ENCODE results near the gene RTCB. TPM values are rescaled to one million over a fixed set of nuclear protein-coding genes. Genes with fewer than 3 reads are reported as not detected.
"Not testable (repeated sequence)": the region's sequence is repeated elsewhere in the genome, so short reads cannot be mapped to it uniquely, and the experiment has no call there.

Gene RTCB
- total RNA-seq, 3 donors from 2014 or later, result 120 to 131 (median 124) TPM

DNA sequence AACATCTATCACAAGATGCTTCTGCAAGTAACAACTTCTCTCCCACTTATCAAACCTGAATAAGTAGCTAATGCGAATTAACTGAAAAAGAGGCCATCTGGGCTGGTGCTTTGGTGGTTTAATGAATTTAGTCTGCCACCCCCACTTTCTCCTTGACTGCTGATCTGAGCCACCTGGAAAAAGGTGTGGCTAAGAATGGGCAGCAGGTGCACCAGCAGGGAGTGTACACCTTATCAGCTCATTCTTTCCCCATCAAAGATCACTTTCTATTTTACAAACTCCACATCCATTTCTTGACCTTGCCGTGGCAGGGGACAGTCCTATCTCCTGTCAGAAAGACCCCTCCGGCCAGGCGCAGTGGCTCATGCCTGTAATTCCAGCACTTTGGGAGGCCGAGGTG lies 47.8 kb downstream of the RTCB start:
- Mint-ChIP-seq H3K4me1 (ENCODE audit: low read depth) (no peaks in the 10 kb centered on the region), H3K27me3 (ENCODE audit: low read depth) (peaks cover 2% of the 10 kb centered on the region)
- no peak for DNase-seq

DNA sequence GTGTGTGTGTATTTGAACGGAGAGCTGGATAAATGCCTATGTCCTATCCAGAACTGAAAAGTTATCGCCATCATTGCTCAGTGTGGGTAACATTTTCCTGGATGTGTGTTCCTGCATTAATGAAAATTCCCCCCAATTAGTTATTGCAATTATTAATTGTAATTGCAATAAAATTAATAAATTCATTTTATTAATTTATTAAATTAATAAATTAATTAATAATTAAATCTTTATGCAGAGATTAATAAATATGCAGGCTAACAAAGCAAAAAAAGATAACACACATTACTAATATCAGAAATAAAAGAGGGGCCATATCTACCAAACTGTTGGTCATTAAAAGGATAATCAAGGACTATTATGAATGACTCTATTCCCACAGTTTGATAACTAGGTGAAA lies 50.8 kb downstream of the RTCB start:
- Mint-ChIP-seq H3K4me1 (ENCODE audit: low read depth) (no peaks in the 10 kb centered on the region), H3K4me3 (no peak overlapping the region), H3K27me3 (ENCODE audit: low read depth) (peaks cover 2% of the 10 kb centered on the region), H3K9me3 (no peaks in the 10 kb centered on the region), H3K36me3 (ENCODE audit: insufficient read depth) (peaks cover 2% of the 10 kb centered on the region)
- no peak for ATAC-seq
- DNase-seq, result no peak

More for the DNA sequence above, 47.8 kb downstream of the RTCB start:
- H3K4me3 Mint-ChIP-seq, result no peak overlapping the region
- no peak for ATAC-seq
- H3K36me3 Mint-ChIP-seq (ENCODE audit: insufficient read depth), result peaks cover 2% of the 10 kb centered on the region
- H3K9me3 Mint-ChIP-seq, result no peaks in the 10 kb centered on the region

GRCh38 chr22:32360096-32360495 lies 52.0 kb downstream of the RTCB start:
- ATAC-seq, H3K4me3 Mint-ChIP-seq: not testable (repeated sequence)

DNA sequence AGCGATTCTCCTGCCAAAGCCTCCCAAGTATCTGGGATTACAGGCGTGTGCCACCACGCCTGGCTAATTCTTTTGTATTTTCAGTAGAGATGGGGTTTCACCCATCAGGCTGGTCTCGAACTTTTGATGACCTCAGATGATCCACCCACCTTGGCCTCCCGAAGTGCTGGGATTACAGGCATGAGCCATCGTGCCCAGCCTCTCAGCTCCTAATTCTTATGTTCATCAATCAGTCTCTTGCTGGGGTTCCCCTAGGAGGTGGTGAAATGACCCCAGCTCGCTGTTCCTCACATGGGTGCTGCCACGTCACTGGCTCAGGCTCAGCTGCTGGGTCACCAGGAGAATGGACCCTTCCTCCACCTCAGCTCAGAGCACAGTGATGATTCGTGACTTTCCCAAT lies 54.5 kb downstream of the RTCB start, which contains the start of gene RFPL3:
RFPL3 (plus strand) TSS at position 301 of the 400 bp plus-strand sequence. CDS start 205 bp downstream, outside the sequence.
- not testable (repeated sequence) for H3K36me3 Mint-ChIP-seq (ENCODE audit: insufficient read depth); H3K4me3 Mint-ChIP-seq; H3K9me3 Mint-ChIP-seq

More at GRCh38 chr22:32360096-32360495, 52.0 kb downstream of the RTCB start:
- not testable (repeated sequence) for H3K4me1 Mint-ChIP-seq (ENCODE audit: low read depth); H3K36me3 Mint-ChIP-seq (ENCODE audit: insufficient read depth); DNase-seq; H3K9me3 Mint-ChIP-seq; H3K27me3 Mint-ChIP-seq (ENCODE audit: low read depth)

DNA sequence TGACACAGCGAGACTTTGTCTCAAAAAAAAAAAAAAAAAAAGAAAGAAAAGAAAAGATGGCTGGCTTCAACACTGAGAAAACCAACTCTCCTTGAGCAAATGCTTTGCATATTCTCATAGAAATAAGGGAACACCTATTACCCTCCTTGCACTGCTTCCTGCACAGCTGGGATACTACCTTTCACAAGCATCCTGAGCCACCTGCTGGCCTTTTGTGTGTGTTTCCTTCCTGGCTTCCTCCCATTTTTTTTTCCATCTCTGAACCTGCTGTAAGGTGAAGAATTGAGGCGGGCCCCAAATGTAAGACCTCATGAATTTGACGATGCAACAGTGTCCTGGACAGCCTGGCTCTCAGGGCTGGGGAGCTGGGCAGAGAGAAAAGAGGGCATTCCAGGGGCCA lies 56.3 kb downstream of the RTCB start:
- Mint-ChIP-seq H3K36me3 (ENCODE audit: insufficient read depth) (peaks cover 2% of the 10 kb centered on the region), H3K4me1 (ENCODE audit: low read depth) (no peaks in the 10 kb centered on the region), H3K4me3 (no peak overlapping the region), H3K9me3 (no peaks in the 10 kb centered on the region), H3K27me3 (ENCODE audit: low read depth) (no peaks in the 10 kb centered on the region)
- no peak for DNase-seq
- ATAC-seq, result no peak

More for the DNA sequence above, 54.5 kb downstream of the RTCB start, which contains the start of gene RFPL3:
- not testable (repeated sequence) for H3K27me3 Mint-ChIP-seq (ENCODE audit: low read depth); H3K4me1 Mint-ChIP-seq (ENCODE audit: low read depth); ATAC-seq; DNase-seq

GRCh38 chr22:32354360-32355351 lies 57.4 kb downstream of the RTCB start:
- H3K4me3 Mint-ChIP-seq, result no peak overlapping the region
- no peaks in the 10 kb centered on the region for H3K4me1 Mint-ChIP-seq (ENCODE audit: low read depth)
- no peak for DNase-seq
- H3K27me3 Mint-ChIP-seq (ENCODE audit: low read depth), result no peaks in the 10 kb centered on the region
- peak in 1 of 2 donors; percentile 46 for ATAC-seq
- no peaks in the 10 kb centered on the region for H3K36me3 Mint-ChIP-seq (ENCODE audit: insufficient read depth)
- no peaks in the 10 kb centered on the region for H3K9me3 Mint-ChIP-seq

- no peak overlapping the region for H3K4me3 Mint-ChIP-seq
- H3K4me1 Mint-ChIP-seq (ENCODE audit: low read depth), result no peaks in the 10 kb centered on the region
- ATAC-seq (no peak), DNase-seq (no peak)
- H3K27me3 Mint-ChIP-seq (ENCODE audit: low read depth), result no peaks in the 10 kb centered on the region
- no peaks in the 10 kb centered on the region for H3K36me3 Mint-ChIP-seq (ENCODE audit: insufficient read depth)
- H3K9me3 Mint-ChIP-seq, result no peaks in the 10 kb centered on the region
These were observed 58.2 kb downstream of the RTCB start for GRCh38 chr22:32353840-32354239.

- Mint-ChIP-seq H3K4me3 (no peak overlapping the region), H3K9me3 (no peaks in the 10 kb centered on the region), H3K4me1 (ENCODE audit: low read depth) (no peaks in the 10 kb centered on the region), H3K27me3 (ENCODE audit: low read depth) (no peaks in the 10 kb centered on the region), H3K36me3 (ENCODE audit: insufficient read depth) (no peaks in the 10 kb centered on the region)
- ATAC-seq (no peak), DNase-seq (no peak)
These were observed 58.8 kb downstream of the RTCB start for GRCh38 chr22:32353292-32353691.

GRCh38 chr22:32352681-32353080 lies 59.4 kb downstream of the RTCB start:
- ATAC-seq (no peak), DNase-seq (no peak)
- H3K4me1 Mint-ChIP-seq (ENCODE audit: low read depth), result no peaks in the 10 kb centered on the region
- H3K4me3 Mint-ChIP-seq, result no peak overlapping the region
- H3K36me3 Mint-ChIP-seq (ENCODE audit: insufficient read depth), result no peaks in the 10 kb centered on the region
- no peaks in the 10 kb centered on the region for H3K27me3 Mint-ChIP-seq (ENCODE audit: low read depth)
- no peaks in the 10 kb centered on the region for H3K9me3 Mint-ChIP-seq

DNA sequence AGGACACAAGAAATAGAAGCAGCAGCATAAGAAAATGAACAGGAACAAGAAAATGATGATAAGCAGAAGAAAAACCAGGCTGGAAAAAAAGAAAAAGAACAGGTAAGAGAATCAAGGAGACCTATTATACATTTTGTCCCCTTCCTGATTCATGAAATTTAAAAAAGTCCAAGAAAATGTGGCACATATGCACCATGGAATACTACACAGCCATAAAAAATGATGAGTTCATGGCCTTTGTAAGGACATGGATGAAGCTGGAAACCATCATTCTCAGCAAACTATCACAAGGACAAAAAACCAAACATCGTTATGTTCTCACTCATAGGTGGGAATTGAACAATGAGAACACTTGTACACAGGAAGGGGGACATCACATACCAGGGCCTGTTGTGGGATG lies 60.2 kb downstream of the RTCB start:
- ATAC-seq; H3K4me3 Mint-ChIP-seq; H3K27me3 Mint-ChIP-seq (ENCODE audit: low read depth); H3K36me3 Mint-ChIP-seq (ENCODE audit: insufficient read depth); H3K4me1 Mint-ChIP-seq (ENCODE audit: low read depth); H3K9me3 Mint-ChIP-seq; DNase-seq: not testable (repeated sequence)

- ATAC-seq, result no peak
- no peak for DNase-seq
- H3K36me3 Mint-ChIP-seq (ENCODE audit: insufficient read depth), result no peaks in the 10 kb centered on the region
- no peak overlapping the region for H3K4me3 Mint-ChIP-seq
- no peaks in the 10 kb centered on the region for H3K4me1 Mint-ChIP-seq (ENCODE audit: low read depth)
- no peaks in the 10 kb centered on the region for H3K9me3 Mint-ChIP-seq
- H3K27me3 Mint-ChIP-seq (ENCODE audit: low read depth), result peaks cover 21% of the 10 kb centered on the region
These were observed 63.9 kb downstream of the RTCB start for GRCh38 chr22:32348031-32348611.

- H3K27me3 Mint-ChIP-seq (ENCODE audit: low read depth), result peaks cover 50% of the 10 kb centered on the region
- H3K4me3 Mint-ChIP-seq, result no peak overlapping the region
- DNase-seq (no peak), ATAC-seq (no peak)
- H3K36me3 Mint-ChIP-seq (ENCODE audit: insufficient read depth), result no peaks in the 10 kb centered on the region
- no peaks in the 10 kb centered on the region for H3K9me3 Mint-ChIP-seq
- no peaks in the 10 kb centered on the region for H3K4me1 Mint-ChIP-seq (ENCODE audit: low read depth)
These were observed 68.1 kb downstream of the RTCB start for GRCh38 chr22:32343941-32344340.

DNA sequence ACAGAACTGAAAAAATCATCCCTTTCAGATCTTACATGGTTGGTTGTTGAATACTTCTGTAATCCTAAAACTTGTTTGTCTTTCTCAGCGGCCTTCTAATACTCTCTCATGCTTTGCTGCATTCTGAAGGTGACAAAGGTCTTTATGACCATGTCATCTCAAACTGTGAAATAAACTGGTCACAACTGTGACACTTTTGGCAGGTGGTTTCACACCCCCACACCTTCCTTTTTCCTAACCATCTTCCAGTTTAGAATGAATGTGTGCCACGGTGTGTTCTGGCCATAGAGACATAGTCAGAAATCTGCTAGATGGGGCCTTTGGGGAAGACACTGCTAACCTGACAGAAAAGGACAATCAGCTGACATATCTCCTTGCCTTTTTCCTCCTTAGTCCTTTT lies 69.1 kb downstream of the RTCB start:
- ATAC-seq, result no peak
- Mint-ChIP-seq H3K4me3 (no peak overlapping the region), H3K9me3 (no peaks in the 10 kb centered on the region), H3K36me3 (ENCODE audit: insufficient read depth) (no peaks in the 10 kb centered on the region), H3K27me3 (ENCODE audit: low read depth) (peaks cover 54% of the 10 kb centered on the region), H3K4me1 (ENCODE audit: low read depth) (no peaks in the 10 kb centered on the region)
- DNase-seq, result no peak

DNA sequence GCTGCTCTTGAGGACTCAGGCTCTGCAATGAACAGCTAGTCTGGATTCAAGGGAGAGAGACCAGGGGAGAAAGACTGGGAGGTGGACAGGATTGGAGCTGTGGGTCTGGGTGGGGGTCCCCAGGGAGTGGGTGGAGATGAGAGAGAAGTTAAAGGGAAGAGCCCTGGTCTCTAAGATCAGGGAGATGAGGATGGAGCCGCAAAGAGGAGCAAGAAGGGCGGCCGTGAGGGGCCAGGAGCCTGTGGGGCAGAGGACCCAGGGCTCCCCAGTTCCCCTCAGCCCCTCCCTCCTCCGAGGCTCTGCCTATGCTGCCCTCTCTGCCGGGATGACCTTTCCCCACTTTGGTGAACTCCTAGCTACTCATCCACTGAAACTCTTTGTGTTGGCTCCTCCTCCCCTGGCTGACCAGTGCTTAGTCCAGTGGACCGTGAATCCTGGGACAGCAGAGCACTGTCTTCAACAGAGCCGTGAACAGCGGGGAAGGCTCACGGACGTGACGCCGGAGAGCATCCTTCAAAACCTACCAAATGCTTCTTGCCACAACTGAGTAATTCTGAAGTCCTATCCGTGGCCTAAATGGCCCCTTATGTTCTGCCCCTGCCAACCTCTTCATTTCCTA lies 70.8 kb downstream of the RTCB start:
- no peaks in the 10 kb centered on the region for H3K9me3 Mint-ChIP-seq
- no peaks in the 10 kb centered on the region for H3K4me1 Mint-ChIP-seq (ENCODE audit: low read depth)
- H3K36me3 Mint-ChIP-seq (ENCODE audit: insufficient read depth), result no peaks in the 10 kb centered on the region
- H3K4me3 Mint-ChIP-seq, result no peak overlapping the region
- ATAC-seq (no peak), DNase-seq (no peak)
- H3K27me3 Mint-ChIP-seq (ENCODE audit: low read depth), result peaks cover 56% of the 10 kb centered on the region

All from activated T-cell treated with anti-CD3 and anti-CD28 coated beads, Interleukin-2, amount 50 U/mL, for 4 hours (primary cell).